NCI-H1048 (cell line): ENCODE data around the gene ERVK3-1.
A peak's percentile ranks its signal among the peaks of the same experiment; 100 is the strongest.
"Not testable (repeated sequence)": the region's sequence is repeated elsewhere in the genome, so short reads cannot be mapped to it uniquely, and the experiment has no call there.

Source experiments
- DNase-seq: peaks from one replicate; lab custom pipeline; 2025; lab: John Stamatoyannopoulos, UW

Gene ERVK3-1

DNA sequence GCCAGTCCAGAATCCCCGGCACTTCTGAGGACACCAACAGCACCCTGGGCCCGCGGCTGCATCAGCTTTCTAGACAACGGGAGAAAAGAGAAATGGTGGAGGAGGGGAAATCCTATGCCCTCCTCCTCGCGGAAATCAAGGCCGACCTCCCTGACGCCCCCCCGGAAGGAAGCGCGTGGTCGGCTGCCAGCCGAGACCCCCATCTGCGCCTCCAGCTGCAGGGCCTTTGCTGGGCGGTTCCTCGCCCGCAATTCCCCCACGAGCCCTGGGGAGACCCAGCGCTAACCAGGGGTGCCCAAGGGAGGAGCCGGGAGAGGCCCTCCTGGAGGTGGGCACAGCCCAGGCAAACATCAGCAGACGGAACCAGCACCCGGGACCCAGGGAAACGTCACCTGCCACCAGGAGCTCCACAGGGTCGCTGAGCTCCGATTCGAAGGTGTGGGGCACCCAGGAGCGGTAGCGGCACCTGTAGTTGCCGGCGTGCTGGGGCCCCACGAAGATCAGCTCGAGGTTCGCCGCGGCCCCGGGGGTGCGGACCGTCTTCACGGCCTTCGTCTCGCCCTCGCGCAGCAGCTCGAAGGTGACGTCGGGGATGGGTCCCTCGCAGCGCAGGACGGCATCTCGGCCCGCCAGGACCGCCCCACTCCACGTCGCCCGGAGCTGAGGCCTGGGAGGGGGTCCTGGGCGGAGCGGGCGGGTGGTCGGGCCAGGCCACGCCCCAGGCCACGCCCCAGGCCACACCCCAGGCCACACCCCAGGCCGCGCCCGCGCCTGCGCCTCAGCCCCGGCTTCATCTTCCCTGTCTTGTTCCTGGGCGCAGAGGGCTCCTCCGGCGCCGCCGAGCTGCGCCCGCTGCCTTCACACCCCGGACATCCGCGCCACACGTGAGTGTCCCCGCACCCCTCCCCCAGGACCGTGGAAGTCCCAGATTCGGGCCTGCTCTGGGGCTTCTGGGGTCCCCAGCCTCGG, 42.1 kb downstream of the ERVK3-1 start:
- peak; percentile 11 for DNase-seq

DNA sequence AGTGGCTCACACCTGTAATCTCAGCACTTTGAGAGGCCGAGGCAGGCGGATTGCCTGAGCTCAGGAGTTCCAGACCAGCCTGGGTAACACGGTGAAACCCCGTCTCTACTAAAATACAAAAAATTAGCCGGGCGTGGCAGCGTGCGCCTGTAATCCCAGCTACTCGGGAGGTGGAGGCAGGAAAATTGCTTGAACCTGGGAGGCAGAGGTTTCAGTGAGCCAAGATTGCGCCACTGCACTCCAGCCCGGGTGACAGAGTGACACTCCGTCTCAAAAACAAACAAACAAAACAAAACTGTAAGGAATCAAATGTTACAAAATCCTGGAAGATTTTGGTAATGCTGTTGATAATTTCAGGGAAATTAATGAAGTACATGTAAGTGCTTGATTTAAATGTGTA, 42.9 kb downstream of the ERVK3-1 start:
- not testable (repeated sequence) for DNase-seq

DNA sequence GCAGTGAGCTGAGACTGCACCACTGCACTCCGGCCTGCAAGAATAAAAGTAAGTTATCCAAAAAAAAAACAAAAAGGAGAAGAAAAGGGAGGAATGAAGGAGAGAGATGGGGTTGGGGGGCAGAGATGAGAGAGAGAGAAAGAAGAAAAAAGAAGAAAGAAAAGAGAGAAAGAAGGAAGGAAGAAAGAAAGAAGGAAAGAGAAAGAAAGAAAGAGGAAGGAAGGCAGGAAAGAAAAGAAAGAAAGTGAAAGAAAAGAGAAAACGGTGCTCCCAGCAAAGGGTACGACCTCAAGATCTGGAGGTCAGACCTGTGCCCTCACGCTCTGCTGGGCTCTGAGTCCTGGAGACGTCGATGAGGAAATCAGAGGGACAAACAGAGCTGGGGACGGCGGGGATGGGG, 44.4 kb downstream of the ERVK3-1 start:
- no peak for DNase-seq

DNA sequence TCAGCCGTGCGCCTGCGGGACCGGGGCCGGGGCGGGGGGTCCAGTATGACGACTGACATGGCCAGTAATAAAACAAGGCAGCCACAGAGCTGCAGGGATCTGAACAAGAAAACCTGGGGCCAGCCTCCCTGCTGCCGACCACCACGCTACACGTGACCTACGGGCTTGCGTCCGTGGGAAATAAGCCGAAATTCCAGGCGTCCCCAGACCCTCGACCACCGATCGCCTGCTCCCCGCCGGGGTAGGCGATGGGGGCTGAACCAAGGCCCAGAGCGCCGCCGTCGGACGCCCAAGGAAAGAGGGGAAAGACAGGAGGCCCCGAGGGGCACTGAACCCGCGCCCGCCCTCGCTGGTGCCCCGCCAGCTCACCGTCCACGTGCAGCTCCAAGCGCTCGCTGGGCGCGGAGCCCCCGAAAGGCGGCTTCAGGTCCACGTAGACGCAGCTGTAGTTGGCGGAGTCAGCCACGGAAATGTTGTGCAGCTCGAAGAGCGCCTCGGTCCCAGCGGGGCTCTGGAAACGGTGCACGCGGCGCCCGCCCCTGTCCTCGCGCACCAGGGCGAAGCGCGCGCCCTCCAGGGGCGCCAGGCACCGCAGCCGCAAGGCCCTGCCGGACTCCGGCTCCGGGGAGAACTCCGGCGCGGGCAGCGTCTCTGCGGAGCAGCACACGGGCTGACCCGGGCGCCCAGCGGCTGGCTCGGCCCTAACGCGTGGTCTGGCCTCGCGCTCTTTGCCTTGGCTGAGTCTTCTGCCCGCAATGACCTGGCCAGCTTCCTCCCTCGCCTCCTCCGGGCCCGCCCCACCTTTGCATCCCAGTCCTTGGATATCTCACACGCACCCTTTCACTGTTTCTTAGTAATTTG, 45.1 kb downstream of the ERVK3-1 start:
- DNase-seq, result no peak

DNA sequence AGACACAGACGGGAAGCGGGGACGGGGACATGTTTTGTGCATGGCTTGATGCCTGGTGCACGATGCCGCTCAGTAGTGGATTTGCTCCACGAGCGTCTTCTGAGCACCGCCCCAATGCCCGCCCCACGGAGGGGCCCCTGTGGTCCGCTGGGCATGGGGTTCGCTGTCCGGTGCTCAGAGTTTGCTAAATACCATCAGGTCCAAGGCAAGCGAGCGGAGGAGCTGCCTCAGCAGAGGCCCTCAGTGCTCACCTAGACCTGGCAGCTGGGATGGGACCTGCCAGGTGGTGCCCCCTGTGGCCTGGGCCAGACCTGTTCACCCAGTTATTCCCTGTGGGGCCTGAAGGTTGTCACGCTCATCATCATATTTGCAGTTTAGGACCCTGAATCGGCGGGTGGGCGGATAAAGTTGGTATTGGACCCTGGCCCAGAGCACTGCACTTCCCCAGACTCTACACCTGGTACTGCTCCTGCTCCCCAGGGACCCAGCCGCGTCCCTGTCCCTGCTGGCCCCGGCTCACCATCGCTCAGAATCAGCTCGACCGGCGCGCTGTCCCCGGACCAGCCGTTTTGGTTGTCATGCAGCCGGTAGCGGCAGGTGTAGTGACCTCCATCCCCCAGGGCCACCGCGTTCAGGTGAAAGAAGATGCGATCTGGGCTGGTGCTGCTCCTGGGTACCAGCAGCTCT, 45.8 kb downstream of the ERVK3-1 start:
- DNase-seq, result no peak

DNA sequence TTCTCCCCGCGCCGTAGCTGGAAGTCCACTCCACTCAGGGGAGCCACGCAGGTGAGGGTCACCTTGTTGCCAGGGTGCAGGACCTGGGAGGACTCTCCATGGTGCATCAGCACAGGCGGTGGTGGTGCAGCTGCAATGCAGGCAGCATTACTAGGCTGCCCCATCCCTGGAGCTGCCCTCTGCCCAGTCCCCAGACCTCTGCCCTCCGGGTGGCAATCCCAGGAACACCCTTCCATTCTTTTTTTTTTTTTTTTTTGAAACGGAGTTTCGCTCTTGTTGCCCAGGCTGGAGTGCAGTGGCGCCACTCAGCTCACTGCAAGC, 46.3 kb downstream of the ERVK3-1 start:
- DNase-seq, result no peak

DNA sequence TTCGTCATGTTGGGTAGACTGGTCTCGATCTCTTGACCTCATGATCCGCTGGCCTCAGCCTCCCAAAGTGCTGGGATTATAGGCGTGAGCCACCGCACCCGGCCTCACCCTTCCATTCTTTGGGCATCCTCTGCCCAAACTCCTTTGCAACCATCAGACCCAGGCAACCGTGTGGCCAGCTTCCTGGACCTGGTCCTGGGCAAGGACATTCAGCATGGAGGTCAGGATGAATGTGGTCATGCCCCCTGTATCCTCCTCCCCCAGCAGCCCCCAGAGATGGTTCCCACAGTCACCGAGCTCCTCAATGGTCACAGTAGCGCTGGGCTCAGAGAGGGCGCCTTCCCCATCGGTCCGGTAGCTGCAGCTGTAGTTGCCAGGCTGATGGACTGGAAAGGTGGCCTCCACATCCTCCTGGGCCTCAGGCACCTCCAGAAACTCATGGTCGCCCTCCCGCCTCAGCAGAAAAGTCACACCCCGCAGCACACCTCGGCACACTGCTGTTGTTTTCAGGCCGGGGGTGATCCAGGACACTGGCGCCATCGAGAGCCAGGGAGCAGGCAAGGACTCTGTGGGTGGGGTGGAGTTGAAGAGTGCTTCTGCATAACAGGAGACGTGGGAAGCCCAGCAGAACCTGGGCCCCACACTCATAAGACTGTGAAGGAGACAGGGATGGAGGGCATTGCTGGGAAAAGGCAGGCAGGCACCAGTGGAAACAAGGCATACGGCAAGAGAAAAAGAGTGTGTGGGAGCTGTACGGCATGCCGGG, 47.0 kb downstream of the ERVK3-1 start:
- DNase-seq, result no peak

DNA sequence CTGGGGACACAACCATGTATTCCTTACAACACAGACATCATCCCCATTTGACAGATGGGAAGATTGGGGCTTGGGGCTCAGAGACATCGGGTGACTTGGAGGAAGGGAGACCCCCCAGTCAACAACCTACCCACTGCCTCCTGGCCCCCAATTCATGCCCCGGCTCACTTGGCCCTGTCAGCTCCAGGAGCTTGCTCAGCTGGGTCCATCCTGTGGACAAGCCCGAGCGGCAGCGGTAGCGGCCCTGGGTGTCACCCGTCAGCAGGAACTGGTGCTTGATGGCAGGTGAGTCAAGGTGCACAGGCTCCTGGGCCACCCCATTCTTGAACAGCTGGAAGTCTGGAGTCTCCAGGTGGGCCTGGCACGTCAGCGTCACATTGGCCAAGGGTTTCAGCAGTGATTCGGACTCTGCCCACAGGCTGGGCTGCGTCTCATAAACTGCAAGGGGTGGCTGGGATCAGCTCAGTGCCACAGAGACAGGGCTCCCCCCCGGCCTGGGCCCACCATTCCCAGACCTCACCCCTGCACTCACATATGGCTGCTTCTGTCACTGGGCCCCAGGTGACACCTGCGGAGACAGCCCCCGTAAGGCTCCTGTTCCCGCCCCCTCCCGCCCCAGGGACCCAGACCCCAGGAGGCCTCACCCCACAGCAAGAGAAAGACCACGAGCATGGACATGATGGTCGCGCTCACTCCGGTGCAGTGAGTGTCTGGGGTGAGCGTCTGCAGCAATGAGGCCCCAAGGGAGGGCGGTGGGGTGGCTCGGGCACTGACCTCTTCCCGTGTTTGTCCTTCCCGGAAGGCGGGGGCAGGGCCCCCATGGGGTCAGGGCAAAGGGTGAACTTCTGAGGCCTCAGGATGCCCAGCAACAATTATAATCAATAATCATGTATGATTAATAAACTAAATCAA, 47.8 kb downstream of the ERVK3-1 start, which contains the start of gene A1BG:
Gene A1BG, minus strand, starts transcription at position 733 of the 912 bp plus-strand sequence. Its CDS starts 55 bp downstream, at position 678.
- DNase-seq, result no peak

DNA sequence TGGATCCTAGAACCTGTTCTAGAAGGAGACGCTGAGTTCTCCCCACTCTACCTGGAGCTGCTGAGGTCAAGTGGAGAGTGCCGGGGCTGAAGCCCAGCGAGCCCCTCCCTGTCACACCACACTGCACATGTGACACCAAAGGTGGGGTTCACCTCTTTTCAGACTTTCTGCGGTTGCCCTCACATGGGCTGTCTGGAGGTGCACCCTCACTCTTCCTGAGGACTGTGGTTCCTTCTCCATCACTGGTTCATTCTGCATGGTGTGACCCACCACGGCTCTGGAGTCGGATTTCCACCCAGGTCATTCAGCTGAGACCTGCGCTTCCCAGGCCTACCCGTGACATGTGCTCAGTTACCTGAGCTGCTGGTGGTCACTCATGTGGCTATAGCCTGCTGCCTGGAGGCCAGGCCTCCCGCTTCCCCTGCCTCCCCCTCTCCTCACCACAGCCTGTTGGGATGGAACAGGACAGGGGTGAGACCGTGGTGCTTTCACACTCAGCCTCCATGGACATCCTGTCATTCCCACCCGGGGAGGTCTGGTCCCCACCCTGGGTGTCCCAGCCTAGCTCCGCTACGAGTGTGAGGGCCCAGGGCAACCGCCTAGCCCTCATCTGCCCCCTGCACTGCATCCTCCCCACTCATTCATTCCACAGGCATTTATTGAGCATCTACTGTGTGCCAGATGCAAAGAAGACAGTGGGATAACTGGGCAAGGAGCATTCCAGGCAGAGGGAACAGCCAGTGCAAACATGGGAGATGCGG, 48.7 kb downstream of the ERVK3-1 start:
- no peak for DNase-seq

DNA sequence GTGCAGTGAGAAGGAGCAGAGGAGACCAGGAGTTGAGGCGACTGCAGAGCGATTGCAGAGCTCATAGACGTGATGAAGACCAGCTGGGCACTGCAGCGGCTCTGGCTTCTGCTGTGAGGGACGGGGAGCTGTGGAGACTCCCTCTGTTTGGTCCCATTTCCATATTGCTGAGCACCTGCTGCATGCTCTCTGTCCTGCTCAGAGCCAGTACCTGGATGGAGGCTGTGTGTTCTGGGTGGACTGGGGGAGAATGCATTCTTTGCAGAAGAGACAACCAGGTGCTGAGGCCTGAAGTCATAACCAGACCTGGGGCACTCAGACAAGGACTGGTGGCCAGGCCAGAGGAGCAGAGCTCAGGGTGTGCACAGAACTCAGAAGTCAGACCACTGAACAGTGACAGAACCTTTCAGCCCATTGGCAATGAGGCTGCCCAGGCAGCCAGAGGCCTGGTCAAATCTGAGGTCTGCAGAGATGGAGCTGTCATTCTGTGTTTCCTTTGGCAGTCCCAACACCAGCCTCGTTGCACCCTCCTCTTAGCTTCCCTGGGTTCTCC, 49.4 kb downstream of the ERVK3-1 start:
- no peak for DNase-seq

DNA sequence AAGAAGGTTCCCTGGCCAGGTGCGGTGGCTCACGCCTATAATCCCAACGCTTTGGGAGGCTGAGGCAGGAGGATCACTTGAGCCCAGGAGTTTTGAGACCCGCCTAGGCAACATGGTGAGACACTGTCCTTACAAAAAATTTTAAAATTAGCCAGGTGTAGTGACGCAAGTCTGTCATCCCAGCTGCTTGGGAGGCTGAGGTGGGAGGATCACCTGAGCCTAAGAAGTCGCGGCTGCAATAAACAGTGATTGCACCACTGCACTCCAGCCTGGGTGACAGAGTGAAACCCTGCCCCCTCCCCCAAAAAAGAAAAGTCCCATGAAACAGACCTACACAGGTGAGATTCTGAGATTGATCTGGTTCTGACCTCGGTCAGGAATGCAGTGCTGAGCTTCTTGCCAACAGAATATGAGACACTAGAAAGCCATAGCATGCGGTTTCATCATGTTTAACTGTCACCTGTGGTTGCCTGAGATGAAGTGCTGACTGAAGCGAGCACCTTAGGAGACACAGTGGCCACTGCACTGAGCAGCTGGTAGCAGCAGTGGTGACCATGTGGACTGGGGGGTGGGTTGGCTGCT, 50.1 kb downstream of the ERVK3-1 start:
- no peak for DNase-seq

DNA sequence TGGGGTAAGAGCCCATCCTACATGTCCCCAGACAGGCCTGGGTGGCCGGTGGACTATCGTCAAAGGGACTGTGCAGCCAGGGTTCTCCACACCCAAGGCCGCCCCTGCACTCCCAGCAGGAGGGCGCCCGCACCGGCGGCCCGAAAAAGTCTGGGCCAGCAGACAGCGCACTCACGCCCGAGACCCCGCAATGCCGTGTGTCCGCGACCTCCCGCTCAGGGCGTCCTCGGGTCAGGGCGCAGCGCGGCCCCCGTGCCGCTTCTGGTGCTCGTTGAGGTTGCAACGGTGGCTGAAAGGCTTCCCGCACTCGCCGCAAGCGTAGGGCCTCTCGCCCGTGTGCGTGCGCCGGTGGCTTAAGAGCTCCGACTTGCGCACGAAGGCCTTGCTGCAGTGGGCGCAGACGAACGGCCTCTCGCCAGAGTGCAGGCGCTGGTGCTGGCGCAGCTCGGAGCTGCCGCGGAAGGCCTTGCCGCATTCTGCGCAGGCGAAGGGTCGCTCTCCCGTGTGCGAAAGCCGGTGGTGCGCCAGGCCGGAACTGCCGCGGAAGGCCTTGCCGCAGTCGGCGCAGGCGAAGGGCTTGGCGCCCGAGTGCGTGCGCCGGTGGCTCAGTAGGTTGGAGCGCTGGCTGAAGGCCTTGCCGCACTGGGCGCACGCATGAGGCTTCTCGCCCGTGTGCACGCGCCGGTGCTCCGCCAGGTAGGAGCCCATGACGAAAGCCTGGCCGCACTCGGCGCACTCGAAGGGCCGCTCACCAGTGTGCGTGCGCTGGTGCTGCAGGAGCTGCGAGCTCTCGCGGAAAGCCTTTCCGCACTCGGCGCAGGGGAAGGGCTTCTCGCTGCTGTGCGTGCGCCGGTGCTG, 51.0 kb downstream of the ERVK3-1 start:
- no peak for DNase-seq

DNA sequence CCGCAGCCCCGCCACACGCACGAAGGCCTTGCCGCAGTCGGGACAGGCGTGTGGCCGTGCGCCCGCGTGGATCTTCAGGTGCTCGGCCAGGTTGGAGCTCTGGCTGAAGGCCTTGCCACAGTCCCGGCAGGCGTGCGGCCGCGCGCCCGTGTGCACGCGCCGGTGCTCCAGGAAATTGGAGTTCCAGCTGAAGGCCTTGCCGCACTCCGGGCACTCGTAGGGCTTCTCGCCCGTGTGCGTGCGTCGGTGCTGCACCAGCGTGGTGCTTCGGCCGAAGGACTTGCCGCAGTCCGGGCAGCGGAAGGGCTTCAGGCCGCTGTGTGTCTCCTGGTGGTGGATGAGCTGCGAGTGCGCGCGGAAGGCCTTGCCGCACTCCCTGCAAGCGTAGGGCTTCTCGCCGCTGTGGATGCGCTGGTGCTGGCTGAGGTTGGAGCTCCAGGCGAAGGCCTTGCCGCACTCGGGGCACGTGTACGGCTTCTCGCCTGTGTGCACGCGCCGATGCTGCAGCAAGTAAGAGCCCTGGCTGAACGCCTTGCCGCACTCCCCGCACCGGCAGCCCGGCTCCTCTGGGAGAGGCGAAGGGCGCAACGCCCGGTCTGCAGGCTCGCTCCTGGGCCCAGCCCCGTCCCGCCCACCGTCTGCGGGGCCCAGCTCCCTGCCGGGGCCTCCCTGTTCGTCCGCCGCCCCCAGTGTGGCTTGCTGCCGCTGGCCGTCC, 51.7 kb downstream of the ERVK3-1 start:
- DNase-seq, result no peak

DNA sequence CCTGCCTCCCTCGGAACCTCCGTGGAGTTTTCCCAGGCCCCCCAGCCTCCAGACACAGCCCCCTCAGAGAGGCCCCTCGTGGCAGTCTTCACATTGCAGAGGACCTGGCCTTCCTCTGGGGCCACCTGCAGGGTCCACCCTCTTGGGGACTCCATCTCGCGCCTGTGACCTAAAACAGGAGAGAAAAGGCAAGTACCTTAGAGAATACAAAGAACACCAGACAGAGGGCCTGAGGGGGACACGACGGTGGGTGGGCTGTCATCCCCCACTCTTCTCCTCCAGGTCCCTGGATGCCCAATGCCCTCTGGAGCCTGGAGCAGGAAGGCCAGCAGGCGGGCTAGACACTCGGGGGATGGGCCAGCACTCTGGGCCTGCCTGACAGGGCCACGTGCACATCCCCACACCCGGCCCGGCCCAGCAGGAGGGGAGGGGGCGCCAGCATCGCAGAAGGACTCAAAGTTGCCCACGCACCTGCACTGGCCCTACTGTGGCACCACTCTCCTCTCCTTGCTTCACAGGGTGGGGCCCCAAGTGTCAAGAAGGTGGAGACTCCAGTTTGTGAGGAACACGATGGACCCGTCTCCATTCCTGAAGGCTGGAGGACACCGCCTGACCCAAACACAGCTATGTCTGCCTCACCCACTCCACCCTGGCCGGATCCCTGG, 52.4 kb downstream of the ERVK3-1 start:
- DNase-seq, result no peak

DNA sequence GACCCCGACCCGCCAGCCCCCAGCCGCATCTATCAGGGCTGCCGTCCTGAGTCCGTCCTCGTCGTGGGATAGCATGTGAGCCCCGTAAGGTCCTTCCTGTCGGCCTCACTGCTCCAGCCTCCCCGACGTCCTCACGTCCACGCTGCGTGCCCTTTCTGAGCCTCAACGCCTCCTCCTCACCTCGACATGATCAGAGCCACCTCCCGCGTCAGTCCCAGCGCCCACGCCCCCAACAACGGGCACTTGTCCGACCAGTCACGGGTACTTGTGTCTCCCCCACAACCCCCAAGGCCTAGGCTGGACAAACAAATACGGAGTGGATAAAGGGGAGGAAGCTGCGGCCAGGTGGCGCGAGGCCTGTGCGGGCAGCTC, 56.7 kb downstream of the ERVK3-1 start:
- DNase-seq, result no peak

DNA sequence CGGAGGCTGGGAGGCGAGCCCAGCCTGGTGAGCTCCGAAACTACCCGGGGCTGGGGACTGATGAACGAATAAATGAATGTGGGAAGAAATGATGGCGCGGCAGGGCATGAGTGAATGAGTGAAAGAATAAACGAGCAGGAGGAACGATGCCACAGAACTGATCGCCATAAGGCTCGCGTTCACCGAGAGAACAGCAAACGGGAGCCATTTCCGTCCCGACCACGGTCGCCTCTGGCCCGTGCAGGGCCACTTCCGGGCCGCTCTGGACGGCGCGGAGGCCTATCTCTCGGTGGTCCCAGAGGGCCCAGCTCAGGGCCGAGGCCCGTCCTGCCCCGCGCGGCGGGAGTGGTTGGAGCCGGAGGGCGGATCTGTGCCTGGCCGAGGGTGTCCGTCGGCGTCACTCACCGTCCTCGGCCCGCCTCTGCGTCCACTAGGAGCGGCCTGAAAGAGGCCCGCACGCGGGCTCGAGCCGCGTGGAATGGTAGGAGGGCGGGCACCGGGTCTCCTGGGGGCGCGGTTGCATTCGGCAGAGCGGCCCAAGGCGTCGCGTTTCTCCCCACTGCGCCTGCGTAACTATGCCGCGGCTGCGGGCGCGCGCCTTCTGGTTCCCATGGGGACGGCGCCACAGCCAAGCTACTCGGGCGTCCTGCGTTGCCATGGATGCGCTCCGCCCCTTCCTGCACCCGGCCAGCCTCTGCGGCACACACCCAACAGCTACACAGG, 57.3 kb downstream of the ERVK3-1 start, which contains the start of gene ZNF497:
Gene ZNF497, minus strand, starts transcription at position 480 of the 723 bp plus-strand sequence. CDS start 5,116 bp downstream, outside the sequence.
- DNase-seq, result peak; percentile 91
